DND-41 (cell line): ENCODE data around the gene UBE2U.

Source experiments
- ATAC-seq: fragments of 200-7000 bp; cut with Tn5 transposase; 3 replicates; pipeline ENCODE4 v1.9.1; 2021; ENCODE audit warnings: low read depth; ENCODE audit not compliant: insufficient read depth
- DNase-seq: peaks from one replicate; pipeline ENCODE4 v3.0.0-alpha.2; 2020
- H2AFZ ChIP-seq: 2 replicates; pipeline ENCODE4 v1.6.0; 2012; ENCODE audit warnings: low read depth, low read length
- H3K27ac ChIP-seq: 2 replicates; pipeline ENCODE4 v1.5.1; 2012; ENCODE audit warnings: low read length, inconsistent platforms
- H3K27me3 ChIP-seq: fragments of 200-600 bp; sonication (generic); 2 replicates; pipeline ENCODE4 v1.6.0; 2012; ENCODE audit warnings: low read length, mild to moderate bottlenecking, inconsistent platforms; ENCODE audit not compliant: insufficient read depth, poor library complexity
- H3K36me3 ChIP-seq: 2 replicates; pipeline ENCODE4 v1.5.1; 2012; ENCODE audit warnings: low read length, inconsistent platforms; ENCODE audit not compliant: insufficient read depth
- H3K4me1 ChIP-seq: 2 replicates; pipeline ENCODE4 v1.5.1; 2012; ENCODE audit warnings: mild to moderate bottlenecking, low read length; ENCODE audit not compliant: insufficient read depth
- H3K4me2 ChIP-seq: 2 replicates; pipeline ENCODE4 v1.6.0; 2012; ENCODE audit warnings: mild to moderate bottlenecking, moderate library complexity, low read length, inconsistent platforms; ENCODE audit not compliant: insufficient read depth
- H3K4me3 ChIP-seq, 2 experiments: fragments of 200-600 bp in 1 of 2; shearing (Covaris generic) in 1 of 2; 2 replicates each; pipeline ENCODE4 v1.5.1; 2012 to 2016; ENCODE audit warnings: inconsistent platforms in 2 of 2, low read length in 2 of 2, mild to moderate bottlenecking in 2 of 2, low read depth in 1 of 2, moderate library complexity in 1 of 2
- H3K79me2 ChIP-seq: 2 replicates; pipeline ENCODE4 v1.6.0; 2012; ENCODE audit warnings: low read length, inconsistent platforms; ENCODE audit not compliant: insufficient read depth
- H3K9ac ChIP-seq: 2 replicates; pipeline ENCODE4 v1.6.0; 2012; ENCODE audit warnings: low read depth, mild to moderate bottlenecking, inconsistent platforms, low read length, moderate library complexity
- H3K9me3 ChIP-seq: 2 replicates; pipeline ENCODE4 v1.5.1; 2012; ENCODE audit warnings: low read length, moderate library complexity, mild to moderate bottlenecking, inconsistent platforms; ENCODE audit not compliant: insufficient read depth, severe bottlenecking
- H4K20me1 ChIP-seq: 2 replicates; pipeline ENCODE4 v1.6.0; 2012; ENCODE audit warnings: low read length; ENCODE audit not compliant: insufficient read depth
- CTCF ChIP-seq: IDR thresholded peaks from 2 replicates; pipeline ENCODE4 v1.5.1; 2012; ENCODE audit warnings: borderline replicate concordance, low read length, moderate library complexity, mild to moderate bottlenecking; ENCODE audit not compliant: poor library complexity, severe bottlenecking; ENCODE audit errors: extremely low read depth
- EZH2 ChIP-seq: IDR thresholded peaks from 3 replicates; pipeline ENCODE4 v1.6.1; 2012; ENCODE audit warnings: borderline replicate concordance, low read depth, mild to moderate bottlenecking, moderate library complexity, low read length, inconsistent platforms; ENCODE audit not compliant: severe bottlenecking

UBE2U gene

GRCh38 chr1:64186138-64186897 is 17.1 kb upstream of the UBE2U start:
- H3K36me3 ChIP-seq = no peaks in the 10 kb centered on the region
- DNase-seq = no peak

GRCh38 chr1:64186898-64187280 is 16.5 kb upstream of the UBE2U start:
- Histone ChIP-seq H3K4me2 (no peak overlapping the region), H3K4me3 (no peak overlapping the region), H2AFZ (no peak overlapping the region), H3K4me1 (no peaks in the 10 kb centered on the region), H3K79me2 (no peaks in the 10 kb centered on the region), H4K20me1 (no peaks in the 10 kb centered on the region), H3K9ac (no peak overlapping the region), H3K27ac (no peak overlapping the region), H3K9me3 (peaks cover 3% of the 10 kb centered on the region), H3K36me3 (no peaks in the 10 kb centered on the region), H3K27me3 (no peaks in the 10 kb centered on the region)
- DNase-seq (no peak), ATAC-seq (no peak)
- TF ChIP-seq CTCF (no peak), EZH2 (no peak)

More at GRCh38 chr1:64186138-64186897, 17.1 kb upstream of the UBE2U start:
- no peak overlapping the region for H3K9ac ChIP-seq
- no peaks in the 10 kb centered on the region for H3K27me3 ChIP-seq
- ATAC-seq = no peak
- no peaks in the 10 kb centered on the region for H3K4me1 ChIP-seq
- TF ChIP-seq CTCF (no peak), EZH2 (no peak)
- H3K4me2 ChIP-seq = no peak overlapping the region
- H4K20me1 ChIP-seq = no peaks in the 10 kb centered on the region
- H3K4me3 ChIP-seq = no peak overlapping the region
- H3K27ac ChIP-seq = no peak overlapping the region
- H3K79me2 ChIP-seq = no peaks in the 10 kb centered on the region
- no peaks in the 10 kb centered on the region for H3K9me3 ChIP-seq
- no peak overlapping the region for H2AFZ ChIP-seq

GRCh38 chr1:64187646-64188045 is 15.8 kb upstream of the UBE2U start:
- Histone ChIP-seq H3K4me1 (no peaks in the 10 kb centered on the region), H4K20me1 (no peaks in the 10 kb centered on the region), H3K79me2 (no peaks in the 10 kb centered on the region), H2AFZ (no peak overlapping the region), H3K9ac (no peak overlapping the region), H3K27me3 (no peaks in the 10 kb centered on the region), H3K4me2 (no peak overlapping the region), H3K9me3 (peaks cover 8% of the 10 kb centered on the region), H3K36me3 (no peaks in the 10 kb centered on the region), H3K27ac (no peak overlapping the region), H3K4me3 (no peak overlapping the region)
- TF ChIP-seq CTCF (no peak), EZH2 (no peak)
- ATAC-seq = no peak
- DNase-seq = no peak
